Glomerular visceral epithelial cell (primary cell): ENCODE measurements around the gene LCLAT1.

Source experiments
- DNase-seq: peaks from one replicate; pipeline ENCODE4 v3.0.0-alpha.2; 2016; ENCODE audit errors: extremely low spot score

The LCLAT1 gene

GRCh38 chr2:30514848-30515435 is 67.9 kb downstream of the LCLAT1 start:
- no peak for DNase-seq

DNA sequence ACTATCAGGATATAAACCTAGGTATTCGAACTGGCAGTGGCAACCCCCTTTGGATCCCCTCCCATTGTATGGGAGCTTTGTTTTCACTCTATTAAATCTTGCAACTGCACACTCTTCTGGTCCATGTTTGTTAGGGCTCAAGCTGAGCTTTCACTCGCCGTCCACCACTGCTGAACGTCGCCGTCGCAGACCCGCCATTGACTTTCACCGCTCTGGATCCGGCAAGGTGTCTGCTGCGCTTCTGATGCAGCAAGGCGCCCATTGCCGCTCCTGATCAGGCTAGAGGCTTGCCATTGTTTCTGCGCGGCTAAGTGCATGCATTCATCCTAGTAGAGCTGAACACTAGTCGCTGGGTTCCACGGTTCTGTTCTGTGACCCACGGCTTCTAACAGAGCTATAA is 69.1 kb downstream of the LCLAT1 start:
- DNase-seq: no peak

DNA sequence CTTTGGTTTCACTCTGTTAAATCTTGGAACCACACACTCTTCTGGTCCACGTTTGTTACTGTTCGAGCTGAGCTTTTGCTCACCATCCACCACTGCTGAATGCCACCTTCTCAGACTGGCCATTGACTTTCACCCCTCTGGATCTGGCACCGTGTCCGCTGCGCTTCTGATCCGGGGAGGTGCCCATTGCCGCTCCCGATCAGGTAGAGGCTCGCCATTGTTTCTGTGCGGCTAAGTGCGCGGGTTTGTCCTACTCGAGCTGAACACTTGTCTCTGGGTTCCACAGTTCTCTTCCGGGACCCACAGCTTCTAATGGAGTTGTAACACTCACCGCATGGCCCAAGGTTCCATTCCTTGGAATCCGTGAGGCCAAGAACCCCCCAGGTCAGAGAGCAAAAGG is 72.8 kb downstream of the LCLAT1 start:
- no peak for DNase-seq

GRCh38 chr2:30522421-30522820 is 75.4 kb downstream of the LCLAT1 start:
- DNase-seq: no peak

- no peak for DNase-seq
These were observed 80.4 kb downstream of the LCLAT1 start for GRCh38 chr2:30527411-30527810.

- DNase-seq: no peak
These were observed 80.8 kb downstream of the LCLAT1 start for GRCh38 chr2:30527859-30528258.

GRCh38 chr2:30530346-30530745 is 83.3 kb downstream of the LCLAT1 start:
- no peak for DNase-seq

- no peak for DNase-seq
These were observed 94.6 kb downstream of the LCLAT1 start for GRCh38 chr2:30541680-30542079.

DNA sequence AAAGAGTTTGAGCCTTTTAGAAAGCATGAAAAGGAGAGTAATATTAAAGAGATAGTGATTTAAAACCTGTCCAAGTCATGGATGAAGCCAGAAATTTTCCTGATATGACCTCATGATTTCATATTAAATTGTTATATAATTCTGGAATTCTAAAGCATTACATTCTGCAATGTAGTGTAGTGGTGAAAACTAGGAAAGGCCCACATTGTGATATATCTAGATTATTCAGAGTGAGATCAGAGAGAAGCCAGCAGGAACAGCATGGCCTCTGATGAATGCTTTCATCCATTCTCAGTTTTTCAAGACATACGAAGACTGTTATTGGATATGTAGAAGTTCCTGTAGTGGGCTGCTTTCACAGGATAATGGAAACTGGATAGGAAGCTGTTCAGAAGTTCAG is 98.8 kb downstream of the LCLAT1 start:
- DNase-seq: no peak

DNA sequence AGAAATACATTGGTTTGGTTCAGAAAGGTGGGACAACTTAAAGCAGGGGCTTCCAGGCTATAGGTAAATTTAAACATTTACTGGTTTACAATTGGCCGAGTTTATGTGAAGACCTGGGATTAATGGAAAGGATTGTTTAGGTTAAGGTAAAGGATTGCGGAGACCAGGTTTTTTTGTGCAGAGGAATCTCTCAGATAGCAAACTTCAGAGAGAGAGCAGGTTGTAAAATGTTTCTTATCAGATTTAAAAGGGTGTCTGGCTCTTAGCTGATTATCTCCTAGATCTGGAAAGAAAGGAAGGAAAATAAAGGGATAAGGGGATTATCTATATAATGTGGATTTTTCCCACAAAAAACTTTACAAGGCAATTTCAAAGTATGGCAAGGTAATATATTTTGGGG is 101.3 kb downstream of the LCLAT1 start:
- DNase-seq: no peak

- DNase-seq: no peak
These were observed 102.0 kb downstream of the LCLAT1 start for GRCh38 chr2:30549096-30549495.

GRCh38 chr2:30559544-30560275 is 112.7 kb downstream of the LCLAT1 start:
- no peak for DNase-seq

GRCh38 chr2:30561349-30561748 is 114.3 kb downstream of the LCLAT1 start:
- DNase-seq: no peak

- DNase-seq: no peak
These were observed 118.9 kb downstream of the LCLAT1 start for GRCh38 chr2:30565851-30566358.

DNA sequence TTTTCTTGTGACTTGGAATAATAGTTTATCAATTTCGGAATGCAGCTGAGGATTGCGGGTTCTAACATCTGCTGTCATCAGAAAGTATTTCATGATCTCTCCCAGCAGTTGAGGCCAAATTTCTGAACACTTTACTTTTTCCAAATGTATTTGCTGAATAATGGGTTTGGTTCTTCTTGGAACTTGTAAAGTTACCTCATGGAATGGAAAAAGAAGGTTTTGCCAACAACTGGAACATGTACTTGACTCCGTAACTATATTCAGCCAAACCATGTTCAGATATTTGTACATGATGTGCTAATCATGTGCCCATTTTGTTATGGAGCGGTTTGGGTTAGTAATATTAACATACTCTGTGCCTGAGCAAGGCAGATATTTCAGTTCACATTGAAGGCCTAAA is 119.6 kb downstream of the LCLAT1 start:
- DNase-seq: no peak

- DNase-seq: no peak
These were observed 120.3 kb downstream of the LCLAT1 start for GRCh38 chr2:30567317-30567716.

GRCh38 chr2:30569946-30570345 is 122.9 kb downstream of the LCLAT1 start:
- DNase-seq: no peak

DNA sequence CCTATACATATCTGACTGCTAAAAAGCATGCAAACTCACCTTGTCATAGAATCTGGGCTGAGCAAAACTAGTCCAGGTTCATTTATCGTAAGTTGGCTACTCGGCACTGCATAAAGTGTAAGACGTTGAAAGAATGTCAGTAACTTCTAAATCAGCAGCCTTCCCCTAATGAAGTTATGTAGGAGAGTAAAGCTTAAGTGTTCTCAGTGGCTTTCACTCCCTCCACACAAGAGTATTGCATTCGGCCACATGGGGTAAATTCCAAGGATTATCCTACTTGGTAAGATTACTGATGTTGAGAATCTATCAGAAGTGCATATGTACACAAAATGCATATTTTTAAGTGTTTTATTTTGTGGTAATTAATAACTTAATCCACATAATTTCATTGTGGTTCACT is 130.1 kb downstream of the LCLAT1 start:
- no peak for DNase-seq

- DNase-seq: no peak
These were observed 133.3 kb downstream of the LCLAT1 start for GRCh38 chr2:30580391-30580790.

GRCh38 chr2:30582521-30582920 is 135.5 kb downstream of the LCLAT1 start:
- no peak for DNase-seq

DNA sequence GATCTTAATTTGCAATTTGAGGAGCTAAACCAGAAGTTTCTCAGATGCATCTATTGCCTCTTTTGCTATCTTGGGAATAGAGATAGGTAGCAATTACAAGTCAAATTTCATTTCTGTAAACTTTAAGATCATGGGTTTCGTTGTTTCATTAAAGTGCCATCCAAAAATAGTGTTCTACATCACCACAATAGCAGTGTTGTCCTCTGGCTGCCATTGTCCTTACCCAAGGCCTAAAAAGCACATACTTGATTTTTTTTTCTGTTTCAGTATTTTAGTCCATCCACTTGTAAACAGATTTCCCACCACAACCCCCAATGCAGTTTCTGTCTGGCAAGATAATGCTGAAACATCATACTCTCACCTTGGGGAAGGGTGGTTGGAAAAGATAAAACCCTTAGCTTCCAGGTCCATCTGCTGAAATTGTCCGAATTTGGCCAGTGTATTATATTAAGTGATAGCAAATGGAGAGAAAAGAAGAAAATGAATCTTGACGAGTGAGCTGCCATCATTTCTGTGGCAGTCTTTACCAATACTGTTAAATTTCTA is 136.2 kb downstream of the LCLAT1 start:
- no peak for DNase-seq

- no peak for DNase-seq
These were observed 137.1 kb downstream of the LCLAT1 start for GRCh38 chr2:30584116-30584515.

DNA sequence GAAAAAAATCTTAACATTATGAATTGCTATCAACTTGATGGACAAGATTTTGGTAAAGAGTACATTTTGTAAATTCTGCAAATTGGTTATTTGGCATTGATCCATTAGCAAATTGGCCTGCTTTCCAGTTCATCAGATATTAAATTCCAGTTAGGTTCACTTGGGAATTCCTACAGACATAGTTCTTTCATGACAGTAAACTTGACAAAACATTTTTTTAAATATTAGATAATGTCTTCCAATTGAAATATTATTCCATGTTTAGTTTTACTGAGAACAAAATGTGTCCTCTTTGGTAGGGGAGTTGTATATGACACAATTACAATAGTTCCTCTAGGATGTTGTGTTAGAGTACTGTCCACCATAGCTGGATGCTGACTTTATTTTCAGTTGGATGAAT is 141.9 kb downstream of the LCLAT1 start:
- DNase-seq: no peak
